Measurements from ENCODE around the gene PPIA.
A peak's percentile ranks its signal among the peaks of the same experiment; 100 is the strongest.

DNA sequence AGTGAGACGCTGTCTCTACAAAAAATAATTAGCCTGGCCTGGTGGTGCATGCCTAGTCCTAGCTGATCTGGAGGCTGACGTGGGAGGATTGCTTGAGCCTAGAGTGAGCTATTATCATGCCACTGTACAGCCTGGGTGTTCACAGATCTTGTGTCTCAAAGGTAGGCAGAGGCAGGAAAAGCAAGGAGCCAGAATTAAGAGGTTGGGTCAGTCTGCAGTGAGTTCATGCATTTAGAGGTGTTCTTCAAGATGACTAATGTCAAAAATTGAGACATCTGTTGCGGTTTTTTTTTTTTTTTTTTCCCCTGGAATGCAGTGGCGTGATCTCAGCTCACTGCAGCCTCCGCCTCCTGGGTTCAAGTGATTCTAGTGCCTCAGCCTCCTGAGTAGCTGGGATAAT is 5.4 kb downstream of the PPIA start:
- TF ChIP-seq POLR2AphosphoS5 (IDR thresholded peaks at IDR 0.05; ENCODE audit: low read depth, low read length) (peak; percentile 78), TAF1 (IDR thresholded peaks at IDR 0.05; ENCODE audit: borderline replicate concordance, low read depth, low read length) (no peak)
